RWPE2 (cell line): ENCODE measurements around the gene COL1A1.
A peak's percentile ranks its signal among the peaks of the same experiment; 100 is the strongest.

Source experiments
- ATAC-seq: fragments of 200-7000 bp; cut with Tn5 transposase; 3 replicates; pipeline ENCODE4 v1.9.1; 2021; ENCODE audit warnings: low read depth
- DNase-seq: peaks from one replicate; pipeline ENCODE4 v3.0.0-alpha.2; 2020; ENCODE audit warnings: low spot score
- H3K27ac ChIP-seq: fragments of 450-650 bp; 2 replicates; pipeline ENCODE4 v1.5.1; 2017; ENCODE audit warnings: mild to moderate bottlenecking; ENCODE audit not compliant: poor library complexity, severe bottlenecking
- H3K27me3 ChIP-seq: fragments of 250-450 bp; sonication (Bioruptor Pico); 2 replicates; pipeline ENCODE4 v1.5.1; 2021; ENCODE audit warnings: mild to moderate bottlenecking, moderate library complexity; ENCODE audit not compliant: insufficient read depth, poor library complexity, severe bottlenecking
- H3K36me3 ChIP-seq: fragments of 250-450 bp; sonication (Bioruptor Pico); 2 replicates; pipeline ENCODE4 v1.5.1; 2020; ENCODE audit warnings: low read depth, mild to moderate bottlenecking, moderate library complexity
- H3K4me1 ChIP-seq: fragments of 250-450 bp; sonication (Bioruptor Pico); 2 replicates; pipeline ENCODE4 v1.5.1; 2021; ENCODE audit warnings: mild to moderate bottlenecking, moderate library complexity; ENCODE audit not compliant: insufficient read depth, poor library complexity, severe bottlenecking
- H3K4me3 ChIP-seq: fragments of 250-450 bp; sonication (Bioruptor Pico); 2 replicates; pipeline ENCODE4 v1.5.1; 2021; ENCODE audit warnings: mild to moderate bottlenecking, moderate library complexity; ENCODE audit not compliant: severe bottlenecking
- H3K9me3 ChIP-seq: fragments of 250-450 bp; sonication (Bioruptor Pico); 2 replicates; pipeline ENCODE4 v1.5.1; 2021; ENCODE audit warnings: mild to moderate bottlenecking, moderate library complexity; ENCODE audit not compliant: severe bottlenecking
- TF ChIP-seq, protein P1 (sequence below): fragments of 450-650 bp; IDR thresholded peaks from one replicate; pipeline ENCODE4 v1.5.1; 2017; ENCODE audit warnings: mild to moderate bottlenecking, moderate library complexity; ENCODE audit not compliant: poor library complexity, severe bottlenecking

COL1A1 gene

GRCh38 chr17:50177983-50178834, 23.2 kb downstream of the COL1A1 start:
- Histone ChIP-seq H3K27me3 (no peaks in the 10 kb centered on the region), H3K9me3 (no peaks in the 10 kb centered on the region), H3K36me3 (no peaks in the 10 kb centered on the region), H3K4me1 (peaks cover 15% of the 10 kb centered on the region), H3K4me3 (no peak overlapping the region), H3K27ac (peak overlapping the region; percentile 75)
- TF ChIP-seq, protein P1, sequence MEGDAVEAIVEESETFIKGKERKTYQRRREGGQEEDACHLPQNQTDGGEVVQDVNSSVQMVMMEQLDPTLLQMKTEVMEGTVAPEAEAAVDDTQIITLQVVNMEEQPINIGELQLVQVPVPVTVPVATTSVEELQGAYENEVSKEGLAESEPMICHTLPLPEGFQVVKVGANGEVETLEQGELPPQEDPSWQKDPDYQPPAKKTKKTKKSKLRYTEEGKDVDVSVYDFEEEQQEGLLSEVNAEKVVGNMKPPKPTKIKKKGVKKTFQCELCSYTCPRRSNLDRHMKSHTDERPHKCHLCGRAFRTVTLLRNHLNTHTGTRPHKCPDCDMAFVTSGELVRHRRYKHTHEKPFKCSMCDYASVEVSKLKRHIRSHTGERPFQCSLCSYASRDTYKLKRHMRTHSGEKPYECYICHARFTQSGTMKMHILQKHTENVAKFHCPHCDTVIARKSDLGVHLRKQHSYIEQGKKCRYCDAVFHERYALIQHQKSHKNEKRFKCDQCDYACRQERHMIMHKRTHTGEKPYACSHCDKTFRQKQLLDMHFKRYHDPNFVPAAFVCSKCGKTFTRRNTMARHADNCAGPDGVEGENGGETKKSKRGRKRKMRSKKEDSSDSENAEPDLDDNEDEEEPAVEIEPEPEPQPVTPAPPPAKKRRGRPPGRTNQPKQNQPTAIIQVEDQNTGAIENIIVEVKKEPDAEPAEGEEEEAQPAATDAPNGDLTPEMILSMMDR = peak; percentile 85
- DNase-seq (peak; percentile 93), ATAC-seq (peak; percentile 94)

GRCh38 chr17:50177476-50177875, 24.0 kb downstream of the COL1A1 start:
- Histone ChIP-seq H3K36me3 (no peaks in the 10 kb centered on the region), H3K9me3 (no peaks in the 10 kb centered on the region), H3K27me3 (no peaks in the 10 kb centered on the region), H3K27ac (peak overlapping the region; percentile 75), H3K4me3 (no peak overlapping the region), H3K4me1 (peaks cover 15% of the 10 kb centered on the region)
- DNase-seq = no peak
- ATAC-seq = no peak
- TF ChIP-seq, protein P1 = no peak

DNA sequence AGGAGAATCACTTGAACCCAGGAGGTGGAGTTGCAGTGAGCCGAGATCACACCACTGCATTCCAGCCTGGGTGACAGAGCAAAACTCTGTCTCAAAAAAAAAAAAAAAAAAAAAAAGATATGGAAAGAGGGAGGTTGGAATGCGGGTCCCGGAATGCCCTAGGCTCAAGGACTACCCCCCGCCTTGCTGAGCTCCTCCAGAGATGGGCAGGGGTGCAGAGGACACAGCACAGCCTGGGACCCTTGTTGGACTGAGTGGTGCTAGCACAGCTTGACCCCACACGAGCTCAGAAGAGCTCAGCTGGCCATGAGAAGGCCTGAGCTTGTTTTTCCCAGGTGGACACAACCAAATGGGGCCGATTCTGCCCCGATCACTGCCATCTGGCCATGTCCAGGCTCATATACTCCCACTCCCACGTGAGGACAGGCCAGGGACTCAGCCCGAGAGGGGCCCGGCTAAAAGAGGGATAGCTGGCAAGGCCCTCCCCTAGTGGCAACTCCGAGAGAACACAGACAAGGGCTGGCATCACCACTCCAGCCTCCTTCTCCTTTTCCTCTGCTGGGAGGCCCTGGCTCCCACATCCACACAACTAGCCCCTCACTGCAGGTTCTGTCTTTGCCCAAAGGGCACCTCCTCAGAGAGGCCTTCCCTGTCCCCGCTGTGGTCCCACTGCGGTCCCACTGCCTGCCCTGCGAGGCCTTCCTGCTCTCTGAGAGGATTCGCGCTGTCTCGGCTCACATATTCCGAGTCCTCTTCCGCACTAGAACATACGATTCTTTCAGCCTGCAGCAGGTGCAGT, 24.7 kb downstream of the COL1A1 start:
- DNase-seq = no peak
- no peak for ATAC-seq
- no peaks in the 10 kb centered on the region for H3K27me3 ChIP-seq
- H3K36me3 ChIP-seq = no peaks in the 10 kb centered on the region
- peaks cover 15% of the 10 kb centered on the region for H3K4me1 ChIP-seq
- H3K9me3 ChIP-seq = no peaks in the 10 kb centered on the region
- peak overlapping the region; percentile 75 for H3K27ac ChIP-seq
- H3K4me3 ChIP-seq = no peak overlapping the region
- TF ChIP-seq, protein P1 = no peak

DNA sequence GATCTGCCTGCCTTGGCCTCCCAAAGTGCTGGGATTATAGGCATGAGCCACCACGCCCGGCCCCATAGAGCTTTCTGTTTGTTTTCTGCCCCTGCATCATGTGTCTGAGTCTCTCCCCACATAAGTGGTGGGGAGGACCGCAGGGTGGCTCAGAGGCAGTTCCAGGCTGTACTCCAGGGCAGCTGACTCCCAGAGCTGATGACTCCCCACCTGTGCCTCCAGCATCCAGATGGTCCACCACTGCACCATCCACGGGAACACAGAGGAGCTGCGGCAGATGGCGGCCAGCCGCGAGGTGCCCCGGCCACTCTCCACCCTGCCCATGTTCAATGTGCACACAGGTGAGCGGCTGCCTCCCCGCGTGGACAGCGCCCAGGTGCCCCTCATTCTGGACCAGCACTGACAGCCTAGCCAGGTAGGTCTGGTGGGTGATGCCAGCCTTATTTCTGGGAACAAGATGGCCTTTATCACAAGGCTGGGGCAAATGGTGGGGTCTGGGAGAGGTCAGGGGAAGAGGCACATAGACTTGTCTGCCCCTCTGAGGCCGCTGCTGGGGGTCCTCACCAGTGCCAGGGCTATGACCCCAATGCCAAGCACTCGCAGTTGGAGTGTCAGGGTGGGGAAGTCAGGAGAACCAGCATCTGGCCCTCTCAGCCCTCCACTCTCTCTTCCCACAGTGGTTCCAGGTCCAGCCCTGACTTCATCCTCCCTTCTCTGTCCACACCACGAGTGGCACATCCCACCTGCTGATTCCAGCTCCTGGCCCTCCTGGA, 26.2 kb downstream of the COL1A1 start:
- ATAC-seq (no peak), DNase-seq (no peak)
- TF ChIP-seq, protein P1 = no peak
- Histone ChIP-seq H3K4me3 (no peak overlapping the region), H3K27me3 (no peaks in the 10 kb centered on the region), H3K27ac (no peak overlapping the region), H3K36me3 (no peaks in the 10 kb centered on the region), H3K9me3 (no peaks in the 10 kb centered on the region), H3K4me1 (peaks cover 15% of the 10 kb centered on the region)
